HG03469 (cell line): Measurements from ENCODE around the gene STAG1.
"Not testable (repeated sequence)": the region's sequence is repeated elsewhere in the genome, so short reads cannot be mapped to it uniquely, and the experiment has no call there.

Experiments used
- ATAC-seq: cut with Tn5 transposase; IDR thresholded peaks from one replicate; pipeline ENCODE4 v1.9.1; 2021; ENCODE audit warnings: mild to moderate bottlenecking, moderate library complexity, moderate number of reproducible peaks; ENCODE audit not compliant: unreplicated experiment

Gene STAG1

DNA sequence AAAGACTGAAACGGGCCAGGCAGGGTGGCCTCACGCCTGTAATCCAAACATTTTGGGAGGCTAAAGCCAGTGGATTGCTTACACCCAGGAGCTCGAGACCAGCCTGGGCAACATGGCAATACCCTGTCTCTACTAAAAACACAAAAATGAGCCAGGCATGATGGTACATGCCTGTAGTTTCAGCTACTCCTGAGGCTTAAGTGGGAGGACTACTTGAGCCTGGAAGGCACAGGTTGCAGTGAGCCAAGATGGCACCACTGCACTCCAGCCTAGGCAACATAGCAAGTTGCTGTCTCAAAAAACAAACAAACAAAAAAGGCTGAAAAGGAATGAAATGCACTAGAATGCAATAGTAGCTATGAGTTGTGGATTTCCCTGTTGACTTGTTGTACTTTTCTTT is 94.7 kb downstream of the STAG1 start:
- no peak for ATAC-seq

DNA sequence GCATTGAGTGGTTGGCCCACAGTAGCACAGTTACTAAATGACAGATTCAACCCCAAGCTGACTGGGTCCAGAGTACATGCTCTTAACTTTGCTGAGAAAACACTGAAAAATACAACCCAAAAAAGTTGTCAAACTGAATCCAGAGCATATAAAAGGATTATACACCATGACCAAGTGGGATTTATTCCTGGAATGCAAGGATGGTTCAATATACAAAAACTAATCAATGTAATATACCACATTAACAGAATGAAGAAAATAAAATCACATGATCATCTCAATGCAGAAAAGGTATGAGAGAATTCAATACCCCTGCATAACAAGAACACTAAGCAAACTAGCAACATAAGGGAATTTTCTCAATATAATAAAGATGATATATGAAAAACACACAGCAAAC is 98.5 kb downstream of the STAG1 start:
- ATAC-seq, result no peak

DNA sequence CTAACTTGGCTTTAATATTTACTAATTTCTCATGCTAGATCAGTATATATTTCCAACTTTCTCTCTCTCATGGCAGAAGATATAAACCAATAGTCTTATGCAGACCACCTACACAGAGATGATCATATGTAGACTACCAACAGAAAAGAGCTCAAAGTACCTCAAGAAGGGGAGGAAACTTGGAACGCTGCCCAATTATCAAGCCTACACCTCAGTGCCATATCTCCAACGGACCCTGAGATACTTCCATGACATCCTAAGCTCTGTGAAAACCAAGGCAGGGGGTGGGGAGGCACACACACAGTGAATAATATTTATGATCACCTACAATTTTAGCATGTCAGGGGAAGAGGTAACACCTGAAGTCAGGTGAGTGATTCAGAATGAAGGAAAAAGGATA is 100.6 kb downstream of the STAG1 start:
- ATAC-seq, result no peak

DNA sequence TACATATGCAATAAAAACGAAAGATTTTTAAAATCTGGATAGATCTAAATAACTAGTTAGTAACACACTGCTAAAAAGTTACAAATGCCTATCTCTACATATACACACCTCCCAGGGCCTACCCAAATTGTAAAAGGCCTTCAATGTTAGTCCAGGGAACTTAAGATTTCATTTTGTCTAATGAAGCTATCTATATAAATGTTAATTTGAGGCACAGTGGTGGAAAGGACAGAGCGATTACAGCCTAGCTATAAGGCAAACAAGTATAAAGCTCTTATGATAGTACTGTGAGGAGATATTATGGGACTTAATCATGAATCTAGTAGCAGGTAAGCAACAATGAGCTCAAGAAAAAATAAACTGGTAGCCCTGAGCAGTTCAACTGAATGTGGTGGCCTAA is 101.7 kb downstream of the STAG1 start:
- no peak for ATAC-seq

DNA sequence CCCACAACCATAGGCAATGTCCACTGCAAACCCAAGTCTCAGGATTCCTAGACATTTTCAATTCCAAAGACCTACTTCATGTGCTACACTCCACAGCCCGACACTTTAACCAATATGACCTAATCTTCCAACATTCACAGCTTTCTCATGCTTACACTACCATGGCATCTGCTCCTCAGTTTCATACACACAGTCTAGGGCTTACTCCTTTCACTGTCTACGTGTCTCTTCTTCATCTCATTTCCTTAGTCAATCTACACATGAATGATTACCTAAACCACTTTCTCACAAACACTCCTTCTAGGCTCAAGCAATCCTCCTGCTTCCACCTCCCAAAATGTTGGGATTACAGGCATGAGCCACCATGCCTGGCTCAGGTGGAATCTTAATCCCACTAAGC is 106.3 kb downstream of the STAG1 start:
- no peak for ATAC-seq

DNA sequence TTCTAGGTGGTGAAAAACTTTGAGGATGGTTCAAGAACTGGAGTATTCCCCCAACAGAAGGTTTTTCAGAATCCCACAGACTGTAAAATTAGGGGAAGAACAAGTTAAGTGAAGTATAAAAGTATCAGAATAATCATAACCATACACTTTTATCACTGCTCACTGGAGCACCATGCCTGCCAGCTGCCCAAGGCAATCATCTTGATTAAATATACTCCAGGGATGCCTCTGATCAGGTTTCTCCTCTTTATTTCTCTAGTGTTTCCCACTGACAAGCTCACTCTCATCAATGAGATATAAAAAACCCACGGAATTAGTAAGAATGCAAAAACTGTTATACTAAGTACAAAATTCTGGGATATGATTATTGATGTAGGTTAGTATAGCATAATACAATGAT is 108.0 kb downstream of the STAG1 start:
- ATAC-seq, result no peak

DNA sequence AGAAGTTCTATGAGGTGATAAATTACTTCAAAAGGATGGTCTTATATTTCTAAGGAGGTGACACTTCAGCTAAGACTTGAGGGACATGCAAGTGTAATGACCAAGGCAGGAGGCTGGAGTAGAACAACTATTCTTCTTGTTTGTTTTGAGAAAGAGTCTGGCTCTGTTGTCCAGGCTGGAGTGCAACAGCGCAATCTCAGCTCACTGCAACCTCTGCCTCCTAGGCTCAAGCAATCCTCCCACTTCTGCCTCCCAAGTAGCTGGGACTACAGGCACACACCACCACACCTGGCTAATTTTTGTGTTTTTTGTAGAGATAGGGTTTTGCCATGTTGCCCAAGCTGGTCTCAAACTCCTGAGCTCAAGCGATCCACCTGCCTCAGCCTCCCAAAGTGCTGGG is 108.8 kb downstream of the STAG1 start:
- ATAC-seq, result not testable (repeated sequence)

DNA sequence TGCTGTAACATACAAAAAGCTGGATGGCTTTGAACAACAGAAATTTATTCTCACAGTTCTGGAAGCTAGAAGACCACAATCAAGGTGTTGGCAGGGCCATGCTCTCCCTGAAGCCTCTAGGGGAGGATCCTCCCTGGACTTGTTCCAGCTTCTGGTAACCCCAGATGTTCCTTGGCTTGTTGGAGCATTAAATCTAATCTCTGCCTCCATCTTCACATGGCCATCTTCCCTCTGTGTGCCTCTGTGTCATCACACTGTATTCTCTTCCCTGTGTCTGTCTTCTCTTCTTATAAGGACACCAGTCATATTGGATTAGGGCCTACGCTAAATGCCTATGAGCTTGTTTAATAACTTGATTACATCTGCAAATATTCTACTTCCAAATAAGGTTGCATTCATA is 109.5 kb downstream of the STAG1 start:
- no peak for ATAC-seq

DNA sequence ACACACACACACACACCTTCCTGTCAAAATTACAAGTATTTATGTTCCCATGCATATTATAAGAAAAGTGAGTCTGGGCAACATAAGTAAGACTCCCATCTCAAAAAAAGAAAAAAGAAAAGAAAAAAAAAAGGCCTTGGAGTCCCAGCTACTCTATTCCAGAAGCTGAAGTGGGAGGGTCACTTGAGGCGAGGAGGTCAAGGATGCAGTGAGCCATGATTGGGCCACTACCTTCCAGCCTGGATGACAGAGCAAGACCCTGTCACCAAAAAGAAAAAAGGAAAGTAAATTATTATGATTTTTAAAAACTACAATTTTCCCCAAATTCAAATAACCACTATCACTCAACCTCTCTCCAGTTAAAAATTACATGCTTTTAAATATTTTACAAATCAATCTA is 113.1 kb downstream of the STAG1 start:
- no peak for ATAC-seq

DNA sequence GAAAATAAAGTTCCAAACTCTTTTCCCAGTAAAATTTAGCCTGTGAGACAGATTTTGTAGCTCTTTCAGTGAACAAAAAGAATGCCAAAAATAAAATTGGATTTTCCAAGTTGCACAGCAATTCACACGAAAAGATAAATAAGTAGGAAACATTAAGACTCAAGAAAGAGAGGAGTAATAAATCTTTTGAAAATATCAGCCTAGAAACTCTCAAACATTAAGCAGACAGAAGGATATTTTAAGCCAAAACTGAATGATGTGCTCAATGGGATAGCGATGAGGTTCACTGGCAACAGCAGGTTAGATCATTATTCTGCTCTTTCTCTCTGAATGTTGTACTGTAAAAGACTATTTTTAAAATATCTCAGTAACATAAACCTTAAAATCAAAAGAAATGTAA is 115.0 kb downstream of the STAG1 start:
- ATAC-seq, result no peak

DNA sequence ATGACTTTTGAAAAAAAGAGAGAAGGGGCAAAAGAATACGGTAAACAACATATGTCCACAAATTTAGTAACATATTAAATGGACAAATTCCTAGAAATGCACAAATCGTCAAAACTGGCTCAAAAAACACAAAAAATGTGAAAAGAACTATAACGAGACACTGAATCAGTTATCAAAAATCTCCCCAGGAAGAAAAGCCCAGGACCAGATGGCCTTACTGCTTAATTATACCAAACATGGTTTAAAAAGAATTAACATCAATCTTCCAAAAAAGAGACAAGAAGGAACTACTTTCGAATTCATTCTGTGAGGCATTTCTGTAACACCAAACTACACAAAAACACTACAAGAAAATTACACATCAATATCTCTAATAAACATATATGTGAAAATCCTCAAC is 117.4 kb downstream of the STAG1 start:
- ATAC-seq, result no peak

DNA sequence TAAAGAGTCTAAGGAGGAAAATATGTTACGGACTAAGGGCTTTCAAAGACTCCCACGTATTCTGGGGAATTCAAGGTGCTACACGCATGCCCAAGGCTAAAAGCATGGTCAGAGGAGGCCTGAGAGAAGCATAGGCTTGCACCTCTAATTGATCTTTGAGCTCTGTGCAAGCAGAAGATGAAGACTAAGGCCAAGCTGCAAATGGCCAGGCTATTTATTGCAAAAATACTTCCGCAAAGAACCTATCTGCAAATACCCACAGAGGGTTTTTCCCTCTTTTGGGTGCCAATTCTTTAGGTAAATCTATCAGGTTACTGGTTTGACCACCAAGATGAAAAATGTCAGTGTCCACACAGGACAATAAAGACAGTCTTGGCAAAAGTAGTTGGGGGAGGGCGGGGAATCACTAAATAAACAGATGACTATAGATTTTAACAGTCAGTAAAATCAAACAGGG is 119.5 kb downstream of the STAG1 start:
- ATAC-seq, result no peak

DNA sequence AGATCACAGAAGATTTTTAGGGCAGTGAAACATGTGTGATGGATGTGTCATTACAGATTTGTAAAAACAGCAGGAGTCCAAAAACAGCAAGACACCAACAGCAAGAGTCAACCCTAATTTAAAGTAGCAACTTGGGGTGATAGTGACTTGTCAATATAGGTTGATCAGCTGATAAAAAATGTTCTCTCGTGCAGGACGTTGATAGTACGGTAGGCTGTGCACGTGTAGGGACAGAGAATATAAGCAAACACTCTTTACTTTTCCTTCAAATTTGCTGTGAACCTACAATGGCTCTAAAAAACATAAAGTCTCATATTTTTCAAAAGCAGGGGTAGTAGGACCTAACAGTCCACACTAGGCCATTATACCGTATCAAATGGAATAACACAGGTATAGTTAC is 120.8 kb downstream of the STAG1 start:
- ATAC-seq, result no peak

DNA sequence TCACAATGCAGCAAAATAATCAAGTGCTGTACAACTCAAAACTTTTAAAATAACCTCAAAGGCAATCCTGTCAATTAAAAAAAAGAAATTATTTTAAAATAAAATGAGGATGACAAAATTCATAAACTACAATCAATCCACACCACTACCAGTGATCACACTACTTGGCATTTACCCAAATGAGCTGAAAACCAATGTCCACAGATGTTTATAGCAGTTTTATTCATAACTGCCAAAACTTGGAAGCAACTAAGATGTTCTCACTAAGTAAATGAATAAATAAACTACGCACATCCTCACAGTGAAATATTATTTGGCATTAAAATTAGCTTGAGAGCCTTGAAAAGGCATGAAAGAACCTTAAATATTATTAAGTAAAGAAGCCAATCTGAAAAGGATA is 121.3 kb downstream of the STAG1 start:
- ATAC-seq, result no peak

DNA sequence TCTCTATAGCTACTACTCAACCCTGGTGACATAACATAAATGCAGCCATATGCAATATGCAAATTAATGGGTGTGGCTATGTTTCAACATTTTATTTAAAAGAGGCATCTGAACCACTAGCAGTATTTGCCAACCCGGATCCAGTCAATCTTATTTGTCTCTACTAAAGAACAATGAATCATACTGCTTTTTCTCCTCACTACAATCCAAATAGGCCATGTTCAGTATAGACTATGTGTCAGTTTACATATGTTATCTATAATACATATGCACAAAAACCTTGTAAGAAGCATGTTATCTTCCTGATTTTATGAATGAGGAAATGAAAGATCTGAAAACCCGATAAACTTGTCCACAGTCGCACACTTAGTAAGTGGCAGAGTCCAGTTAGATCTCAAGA is 125.7 kb downstream of the STAG1 start:
- no peak for ATAC-seq

DNA sequence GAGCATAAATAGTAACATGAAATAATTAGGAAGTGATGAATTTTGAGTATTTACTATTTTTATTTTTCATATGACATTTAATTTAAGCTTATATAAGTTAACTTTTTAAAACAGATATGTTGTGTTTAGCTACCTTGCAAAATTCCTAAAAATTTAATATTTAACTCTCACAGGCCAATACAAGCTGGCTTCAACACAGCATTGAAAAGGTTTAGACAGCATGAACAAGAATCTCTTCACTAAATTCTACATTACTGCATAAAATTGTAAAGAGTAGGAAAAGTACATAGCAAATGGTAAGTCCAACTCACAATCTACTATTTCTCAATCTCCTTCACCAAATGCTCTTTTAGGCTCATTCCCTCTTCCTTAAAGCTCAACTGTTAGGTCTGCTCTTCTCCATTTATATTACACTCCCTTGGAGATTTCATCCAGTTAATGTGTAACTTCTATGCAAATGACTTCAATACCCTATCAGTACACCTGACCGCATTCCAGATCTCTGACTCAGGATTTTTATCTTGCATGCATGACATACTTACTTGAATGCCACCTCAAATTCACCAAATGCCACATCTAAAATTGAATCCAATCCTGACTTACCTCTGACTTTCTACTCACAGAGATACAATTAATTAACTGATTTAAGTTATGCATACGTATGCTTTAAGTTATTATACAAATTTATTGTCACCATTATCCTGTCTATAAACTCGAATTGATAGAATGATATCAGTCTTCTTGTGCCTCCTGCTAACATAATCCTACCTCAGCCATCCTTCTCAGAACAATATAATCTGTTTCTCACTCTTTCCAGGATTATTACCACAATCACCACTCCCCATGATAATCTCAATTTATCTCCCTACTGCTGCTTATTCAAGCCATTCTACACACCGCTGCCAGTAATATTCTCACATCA is 127.0 kb downstream of the STAG1 start:
- ATAC-seq, result no peak

DNA sequence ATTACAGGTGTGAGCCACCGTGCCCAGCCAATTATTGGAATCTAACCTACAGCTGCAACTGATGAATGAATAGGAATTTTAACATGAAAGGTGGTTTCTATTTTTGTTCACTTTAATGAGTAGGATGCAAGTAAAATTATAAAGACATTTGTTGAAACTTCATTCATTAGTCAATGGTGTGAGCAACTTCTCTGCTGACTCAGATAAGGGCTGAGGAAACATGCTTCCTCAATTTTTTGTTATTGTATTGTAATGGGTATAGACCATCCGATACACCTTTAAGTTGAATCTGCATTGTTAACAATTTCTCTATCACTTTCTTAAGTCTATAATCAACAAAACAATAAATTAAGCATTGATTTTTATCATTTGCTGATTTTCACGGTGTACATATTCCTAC is 127.8 kb downstream of the STAG1 start:
- ATAC-seq, result no peak

DNA sequence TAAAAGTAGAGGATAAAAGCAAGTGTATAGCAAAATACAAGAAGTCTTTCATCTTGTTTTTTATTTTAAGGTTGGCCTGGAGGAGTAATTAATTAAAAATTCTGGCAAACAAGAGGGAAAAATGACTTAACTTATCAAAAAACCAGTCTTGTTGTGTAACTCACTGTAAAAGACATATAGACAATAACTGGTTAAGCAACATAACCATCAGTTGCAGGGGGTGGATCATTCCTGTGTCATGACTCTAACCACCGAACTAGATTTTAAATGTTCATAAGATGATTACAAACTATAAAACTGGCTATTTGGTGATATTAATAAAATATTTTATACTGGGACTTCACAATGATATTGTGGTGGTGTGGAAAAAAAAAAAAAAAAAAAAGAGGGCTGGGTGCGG is 130.6 kb downstream of the STAG1 start:
- ATAC-seq, result no peak

DNA sequence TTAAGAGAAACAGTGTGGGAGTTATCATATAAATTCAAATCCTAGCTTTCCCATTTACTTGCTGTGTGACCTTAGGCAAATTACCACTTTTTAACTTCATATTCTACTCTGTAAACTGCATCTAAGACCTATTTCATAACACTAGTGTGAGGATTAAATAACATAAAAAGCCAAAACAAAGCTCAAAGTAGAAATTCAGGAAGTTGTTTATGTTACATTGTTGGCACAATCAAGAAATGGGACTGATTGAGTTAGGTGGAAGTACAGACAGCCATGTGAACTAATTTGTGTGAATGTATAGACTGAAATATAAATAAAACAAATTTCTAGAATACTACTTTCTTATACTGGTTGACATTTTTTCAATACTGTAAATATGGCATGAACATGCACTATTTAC is 131.7 kb downstream of the STAG1 start:
- ATAC-seq, result no peak

DNA sequence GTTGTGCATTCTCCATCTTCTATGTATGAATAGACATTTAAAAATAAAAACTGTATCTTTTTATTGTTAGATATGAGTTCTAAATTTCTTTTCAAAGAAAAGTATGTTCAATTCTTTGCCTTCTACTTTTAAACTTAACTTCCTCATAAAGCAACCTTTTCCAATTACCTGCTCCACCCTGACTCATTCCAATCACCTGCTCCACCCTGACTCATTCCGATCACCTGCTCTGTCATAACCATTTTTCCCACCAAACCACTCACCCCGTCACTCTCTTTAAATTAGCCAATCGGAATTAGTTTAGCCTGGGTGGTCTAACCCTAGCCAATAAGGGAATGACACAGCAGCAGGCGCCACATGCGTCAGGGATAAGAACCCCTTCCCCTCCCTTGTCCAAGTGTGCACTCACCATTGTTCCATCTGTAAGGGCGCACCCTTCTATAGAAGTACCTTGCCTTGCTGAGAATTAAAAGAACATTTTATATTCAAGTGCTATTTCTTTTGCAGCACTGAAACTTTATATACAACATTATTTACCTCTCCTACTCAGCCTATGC is 134.1 kb downstream of the STAG1 start:
- not testable (repeated sequence) for ATAC-seq

DNA sequence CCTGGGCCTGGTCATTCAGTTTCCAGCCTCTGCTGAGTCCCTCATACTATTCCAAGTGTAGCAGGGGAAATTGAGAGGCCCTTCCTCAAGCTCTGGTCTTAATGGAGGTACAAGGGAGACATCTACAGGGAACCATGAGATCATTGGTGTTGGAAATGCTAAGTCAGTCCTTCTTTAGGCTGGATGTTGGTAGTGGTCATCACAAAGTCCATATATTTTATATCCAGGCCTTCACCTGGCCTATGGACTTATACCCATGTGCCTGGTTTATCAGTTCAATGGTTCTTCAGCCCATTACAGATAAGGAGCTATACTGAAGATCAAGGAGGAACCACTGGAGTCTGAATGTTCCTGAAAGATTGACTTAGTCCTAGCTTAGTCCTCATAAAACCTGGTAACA is 135.0 kb downstream of the STAG1 start:
- no peak for ATAC-seq

DNA sequence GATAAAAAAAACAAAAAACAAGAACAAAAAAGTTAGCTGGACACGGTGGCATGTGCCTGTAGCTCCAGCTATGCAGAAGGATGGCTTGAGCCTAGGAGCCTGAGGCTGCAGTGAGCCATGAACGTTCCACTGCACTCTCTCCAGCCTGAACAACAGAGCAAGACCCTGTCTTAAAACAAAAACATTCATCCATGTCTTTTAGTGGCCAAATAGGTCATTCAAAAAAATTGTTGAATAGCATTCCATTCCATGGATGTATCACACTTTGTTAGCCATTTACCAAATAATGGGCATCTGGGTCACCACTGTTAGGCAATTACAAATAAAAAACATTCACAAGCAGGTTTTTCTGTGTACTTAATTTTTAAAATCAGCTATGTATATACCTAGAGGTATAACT is 139.7 kb downstream of the STAG1 start:
- no peak for ATAC-seq

DNA sequence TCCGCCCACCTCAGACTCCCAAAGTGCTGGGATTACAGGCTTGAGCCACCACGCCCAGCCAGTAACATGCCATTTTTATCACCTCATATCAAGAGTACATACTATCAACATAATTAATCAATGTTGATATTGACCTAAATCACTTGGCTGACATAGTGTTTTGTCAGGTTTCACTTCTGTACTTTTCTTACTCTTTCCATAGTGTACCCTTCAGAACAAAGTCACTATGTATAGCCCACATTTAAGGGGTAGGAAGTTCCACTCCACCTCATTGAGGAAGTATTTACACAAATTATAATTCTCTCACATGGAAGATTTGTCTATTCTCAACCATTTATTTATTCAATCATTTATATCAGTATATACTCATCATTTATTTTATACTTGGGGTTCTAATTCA is 145.2 kb downstream of the STAG1 start:
- no peak for ATAC-seq
